MM.1S (cell line): ENCODE data around the gene GGN.

Source experiments
- DNase-seq: peaks from one replicate; pipeline ENCODE4 v3.0.0-alpha.2; 2015
- H2AFZ ChIP-seq: fragments of 300-600 bp; sonication (generic); 2 replicates; pipeline ENCODE4 v1.6.0; 2016; ENCODE audit warnings: antibody characterized with exemption, low read length
- H3F3A ChIP-seq: fragments of 300-600 bp; sonication (generic); 2 replicates; pipeline ENCODE4 v1.6.1; 2016; ENCODE audit warnings: mild to moderate bottlenecking, antibody characterized with exemption, low read length, moderate library complexity, mixed read lengths; ENCODE audit not compliant: insufficient read depth
- H3K27ac ChIP-seq: fragments of 300-600 bp; sonication (generic); 2 replicates; pipeline ENCODE4 v1.5.1; 2016; ENCODE audit warnings: mild to moderate bottlenecking, low read length
- H3K27me3 ChIP-seq: fragments of 300-600 bp; sonication (generic); replicated peaks from 2 replicates; pipeline ENCODE4 v1.6.0; 2016; ENCODE audit warnings: low read length; ENCODE audit not compliant: insufficient read depth
- H3K36me3 ChIP-seq: fragments of 300-600 bp; sonication (generic); replicated peaks from 2 replicates; pipeline ENCODE4 v1.6.1; 2016; ENCODE audit warnings: mild to moderate bottlenecking, low read length, mixed read lengths; ENCODE audit not compliant: insufficient read depth
- H3K4me1 ChIP-seq: fragments of 300-600 bp; sonication (generic); 2 replicates; pipeline ENCODE4 v1.6.1; 2016; ENCODE audit warnings: low read length, mixed read lengths
- H3K4me2 ChIP-seq: fragments of 300-600 bp; sonication (generic); 2 replicates; pipeline ENCODE4 v1.6.0; 2016; ENCODE audit warnings: low read depth, low read length
- H3K4me3 ChIP-seq: fragments of 300-600 bp; sonication (generic); 2 replicates; pipeline ENCODE4 v1.5.1; 2016; ENCODE audit warnings: low read length, mixed read lengths
- H3K79me2 ChIP-seq: fragments of 300-600 bp; sonication (generic); 2 replicates; pipeline ENCODE4 v1.6.1; 2016; ENCODE audit warnings: mixed run types, low read length, mixed read lengths
- H3K9ac ChIP-seq: fragments of 300-600 bp; sonication (generic); 2 replicates; pipeline ENCODE4 v1.6.1; 2016; ENCODE audit warnings: low read length, mixed read lengths
- H3K9me2 ChIP-seq: fragments of 300-600 bp; sonication (generic); replicated peaks from 2 replicates; pipeline ENCODE4 v1.6.1; 2016; ENCODE audit warnings: mild to moderate bottlenecking, low read length, mixed read lengths; ENCODE audit not compliant: insufficient read depth
- H3K9me3 ChIP-seq: fragments of 300-600 bp; sonication (generic); replicated peaks from 2 replicates; pipeline ENCODE4 v1.6.1; 2016; ENCODE audit warnings: mild to moderate bottlenecking, low read length, mixed read lengths; ENCODE audit not compliant: insufficient read depth
- H4K20me1 ChIP-seq: fragments of 300-600 bp; sonication (generic); 2 replicates; pipeline ENCODE4 v1.6.1; 2016; ENCODE audit warnings: mild to moderate bottlenecking, low read length, moderate library complexity, mixed read lengths; ENCODE audit not compliant: insufficient read depth
- CTCF ChIP-seq: fragments of 300-600 bp; sonication (generic); IDR thresholded peaks from 2 replicates; pipeline ENCODE4 v1.5.1; 2016; ENCODE audit warnings: antibody characterized with exemption, low read length, mixed read lengths
- EZH2 ChIP-seq: fragments of 300-600 bp; sonication (generic); optimal IDR thresholded peaks from 2 replicates; pipeline ENCODE3; 2017; ENCODE audit warnings: low read depth, mild to moderate bottlenecking, antibody characterized with exemption, low read length, mixed read lengths
- EZH2phosphoT487 ChIP-seq: fragments of 300-600 bp; sonication (generic); IDR thresholded peaks from 2 replicates; pipeline ENCODE4 v1.6.1; 2018; ENCODE audit warnings: antibody characterized with exemption, low read length

The GGN gene

GRCh38 chr19:38360351-38360750 lies 27.5 kb downstream of the GGN start:
- H4K20me1 ChIP-seq, result no peaks in the 10 kb centered on the region
- no peaks in the 10 kb centered on the region for H3K36me3 ChIP-seq
- no peak for DNase-seq
- no peaks in the 10 kb centered on the region for H3K4me1 ChIP-seq
- no peaks in the 10 kb centered on the region for H3K9me3 ChIP-seq
- H3K9ac ChIP-seq, result no peak overlapping the region
- no peak for TF ChIP-seq EZH2
- TF ChIP-seq CTCF, result no peak
- TF ChIP-seq EZH2phosphoT487, result no peak
- no peak overlapping the region for H3K27ac ChIP-seq
- H3K4me2 ChIP-seq, result no peak overlapping the region
- H2AFZ ChIP-seq, result no peak overlapping the region
- H3K4me3 ChIP-seq, result no peak overlapping the region
- H3K9me2 ChIP-seq, result no peaks in the 10 kb centered on the region
- H3F3A ChIP-seq, result no peaks in the 10 kb centered on the region
- peaks cover 54% of the 10 kb centered on the region for H3K27me3 ChIP-seq
- no peaks in the 10 kb centered on the region for H3K79me2 ChIP-seq

DNA sequence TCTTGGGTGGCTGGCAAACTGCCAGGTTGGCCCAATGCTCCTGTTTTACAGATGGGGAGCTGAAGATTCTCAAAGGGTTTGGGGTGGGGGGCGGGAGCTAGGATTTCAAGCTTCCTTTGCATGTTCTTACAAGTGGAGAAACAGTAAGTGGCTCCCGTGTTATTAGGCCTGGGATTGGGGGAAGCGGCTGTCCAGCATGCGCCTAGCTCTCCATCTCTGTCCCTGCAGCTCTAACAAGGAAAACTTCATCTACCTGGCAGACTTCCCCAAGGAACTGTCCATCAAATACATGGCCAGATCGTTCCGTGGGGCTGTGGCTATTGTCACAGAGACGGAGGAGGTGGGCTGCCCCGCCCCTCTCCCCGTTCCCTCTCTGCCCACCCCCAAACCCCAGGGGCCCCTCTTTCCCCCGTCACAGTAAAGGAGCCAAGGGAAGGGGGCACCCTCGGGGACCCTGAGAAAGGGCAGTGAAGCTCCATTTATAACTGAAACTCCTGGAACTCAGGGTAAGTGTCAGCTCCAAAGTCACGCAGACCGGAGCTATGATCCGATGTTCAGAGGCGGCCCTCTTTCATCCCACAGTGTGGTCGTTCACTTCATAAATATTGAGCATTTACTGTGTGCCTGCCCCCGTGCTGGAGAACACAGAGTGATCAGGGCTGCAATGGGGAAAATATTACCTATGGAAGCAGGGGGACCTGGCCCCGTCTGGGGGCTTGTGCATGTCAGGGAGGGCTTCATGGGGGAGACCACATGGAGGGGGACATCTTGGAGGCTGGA lies 28.4 kb downstream of the GGN start:
- no peaks in the 10 kb centered on the region for H3K79me2 ChIP-seq
- H3K9ac ChIP-seq, result no peak overlapping the region
- no peaks in the 10 kb centered on the region for H3K9me3 ChIP-seq
- H3K4me2 ChIP-seq, result no peak overlapping the region
- H3K4me1 ChIP-seq, result no peaks in the 10 kb centered on the region
- no peak overlapping the region for H3K27ac ChIP-seq
- no peak overlapping the region for H2AFZ ChIP-seq
- H3K27me3 ChIP-seq, result peaks cover 46% of the 10 kb centered on the region
- no peak overlapping the region for H3K4me3 ChIP-seq
- TF ChIP-seq EZH2 (no peak), EZH2phosphoT487 (no peak), CTCF (no peak)
- no peaks in the 10 kb centered on the region for H3F3A ChIP-seq
- H3K36me3 ChIP-seq, result no peaks in the 10 kb centered on the region
- H3K9me2 ChIP-seq, result no peaks in the 10 kb centered on the region
- H4K20me1 ChIP-seq, result no peaks in the 10 kb centered on the region
- DNase-seq, result no peak

DNA sequence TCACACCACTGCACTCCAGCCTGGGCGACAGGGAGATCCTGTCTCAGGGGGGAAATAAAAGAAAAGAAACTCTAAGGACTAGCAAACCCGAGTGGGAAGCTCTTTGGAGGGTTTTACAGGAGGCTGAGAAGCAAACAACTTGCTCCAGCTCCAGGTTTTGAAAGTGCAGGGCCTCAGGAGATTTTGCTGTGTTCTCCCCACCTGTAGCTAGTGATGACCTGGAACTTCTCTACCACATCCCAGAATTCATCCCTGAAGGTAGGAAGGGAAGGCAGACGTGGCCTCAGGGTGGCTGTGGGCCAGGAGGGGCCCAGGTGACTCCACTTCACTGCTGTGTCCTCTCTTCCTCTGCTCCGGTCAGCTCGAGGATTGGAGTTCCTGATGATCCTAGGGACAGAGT lies 29.8 kb downstream of the GGN start:
- H3K4me1 ChIP-seq, result no peaks in the 10 kb centered on the region
- H3K4me3 ChIP-seq, result no peak overlapping the region
- H3K9me3 ChIP-seq, result no peaks in the 10 kb centered on the region
- H3K4me2 ChIP-seq, result no peak overlapping the region
- no peak overlapping the region for H3K27ac ChIP-seq
- no peak overlapping the region for H3K9ac ChIP-seq
- H3K27me3 ChIP-seq, result peaks cover 51% of the 10 kb centered on the region
- no peaks in the 10 kb centered on the region for H3F3A ChIP-seq
- H4K20me1 ChIP-seq, result no peaks in the 10 kb centered on the region
- H3K9me2 ChIP-seq, result no peaks in the 10 kb centered on the region
- no peak for DNase-seq
- no peaks in the 10 kb centered on the region for H3K36me3 ChIP-seq
- TF ChIP-seq CTCF, result no peak
- TF ChIP-seq EZH2phosphoT487, result no peak
- no peak for TF ChIP-seq EZH2
- no peaks in the 10 kb centered on the region for H3K79me2 ChIP-seq
- no peak overlapping the region for H2AFZ ChIP-seq
